Lower leg skin (tissue), 4 donors: Measurements from ENCODE around the gene SLC22A7. TPM values are rescaled to one million over a fixed set of nuclear protein-coding genes. Genes with fewer than 3 reads are reported as not detected.

Source experiments
- DNase-seq, 2 donors: peaks; one replicate each; pipeline ENCODE4 v3.0.0-alpha.2; 2019; ENCODE audit warnings: low spot score in 2 of 2
- H3K4me3 ChIP-seq: fragments of 200-600 bp; sonication (generic); 2 replicates; pipeline ENCODE4 v1.5.1; 2017; ENCODE audit warnings: mild to moderate bottlenecking, low read depth; ENCODE audit not compliant: poor library complexity, severe bottlenecking
- POLR2A ChIP-seq, 2 donors: fragments of 450-650 bp; IDR thresholded peaks; one replicate each; pipeline ENCODE4 v1.6.1; 2016 to 2017; ENCODE audit warnings: antibody characterized with exemption in 2 of 2, mild to moderate bottlenecking in 1 of 2, moderate library complexity in 1 of 2
- WGBS, 2 donors: methylation state at CpG; one replicate each; pipeline ENCODE4 v1.1.5; 2018; 5-methylcytosine and 5-hydroxymethylcytosine counted together
- intact Hi-C: fragments of 100-400 bp; cut with DNase I; formaldehyde crosslinking; loops from one replicate; pipeline ENCODE4 v1.15.0; 2023; ENCODE audit warnings: low total_unique reads
- total RNA-seq, 4 donors: library from RNA; depleted of rRNA; stranded (reverse); fragments of >200 nt; gene quantifications; one replicate each; pipeline ENCODE4 v1.1.0, GENCODE V29; 2016
- TF ChIP-seq, protein P1 (sequence below), 3 donors: fragments of 450-650 bp; IDR thresholded peaks; one replicate each; pipeline ENCODE4 v1.5.1; 2016; ENCODE audit warnings: antibody characterized with exemption in 3 of 3, mild to moderate bottlenecking in 3 of 3, moderate library complexity in 2 of 3

The SLC22A7 gene
- total RNA-seq, 4 donors from 2014 or later, result not detected

GRCh38 chr6:43263314-43264178 is 34.5 kb upstream of the SLC22A7 start:
- 49 to 54% methylated on average over 12 of the region's 12 CpGs for WGBS, 2 donors
- TF ChIP-seq POLR2A (IDR thresholded peaks at IDR 0.05), result no peak
- TF ChIP-seq, protein P1, sequence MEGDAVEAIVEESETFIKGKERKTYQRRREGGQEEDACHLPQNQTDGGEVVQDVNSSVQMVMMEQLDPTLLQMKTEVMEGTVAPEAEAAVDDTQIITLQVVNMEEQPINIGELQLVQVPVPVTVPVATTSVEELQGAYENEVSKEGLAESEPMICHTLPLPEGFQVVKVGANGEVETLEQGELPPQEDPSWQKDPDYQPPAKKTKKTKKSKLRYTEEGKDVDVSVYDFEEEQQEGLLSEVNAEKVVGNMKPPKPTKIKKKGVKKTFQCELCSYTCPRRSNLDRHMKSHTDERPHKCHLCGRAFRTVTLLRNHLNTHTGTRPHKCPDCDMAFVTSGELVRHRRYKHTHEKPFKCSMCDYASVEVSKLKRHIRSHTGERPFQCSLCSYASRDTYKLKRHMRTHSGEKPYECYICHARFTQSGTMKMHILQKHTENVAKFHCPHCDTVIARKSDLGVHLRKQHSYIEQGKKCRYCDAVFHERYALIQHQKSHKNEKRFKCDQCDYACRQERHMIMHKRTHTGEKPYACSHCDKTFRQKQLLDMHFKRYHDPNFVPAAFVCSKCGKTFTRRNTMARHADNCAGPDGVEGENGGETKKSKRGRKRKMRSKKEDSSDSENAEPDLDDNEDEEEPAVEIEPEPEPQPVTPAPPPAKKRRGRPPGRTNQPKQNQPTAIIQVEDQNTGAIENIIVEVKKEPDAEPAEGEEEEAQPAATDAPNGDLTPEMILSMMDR (IDR thresholded peaks at IDR 0.05), result no peak
- peak; percentile 48 to 92 for DNase-seq
- intact Hi-C loops, result loop anchor here (5.0 to 10.0 kb wide), 2 partner anchors 131 to 244 kb away; no protein-coding TSS in a partner anchor
- H3K4me3 ChIP-seq, result no peak overlapping the region

DNA sequence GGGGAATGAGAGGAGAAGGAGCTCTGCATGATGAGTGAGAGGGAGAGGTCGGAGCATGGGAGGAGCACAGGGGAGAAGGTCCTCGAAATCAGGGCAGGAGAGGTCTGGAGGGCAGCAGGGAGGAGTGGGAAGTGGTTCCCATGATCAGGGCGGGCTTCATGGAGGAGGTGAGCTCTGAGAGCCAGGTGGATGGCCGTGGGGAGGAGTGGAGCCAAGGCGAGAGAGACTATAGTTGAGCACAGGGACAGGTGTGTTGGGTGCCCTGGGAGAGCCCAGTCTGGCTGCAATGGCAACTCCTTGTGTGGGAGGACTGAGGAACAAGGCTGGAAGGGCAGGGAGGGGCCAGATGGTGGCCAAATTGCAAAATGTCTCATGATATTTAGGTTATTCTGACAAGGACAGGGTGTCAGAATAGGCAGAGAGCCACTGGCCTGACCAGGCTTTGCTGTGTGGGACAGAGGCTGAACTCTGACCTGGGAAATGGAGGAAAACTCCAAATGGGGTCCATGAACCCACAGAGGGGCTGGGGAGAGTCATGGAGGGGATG is 33.4 kb upstream of the SLC22A7 start:
- no peak for DNase-seq
- intact Hi-C loops, result loop anchor here (5.0 to 10.0 kb wide), 2 partner anchors 130 to 243 kb away; no protein-coding TSS in a partner anchor
- 84 to 87% methylated on average over 5 of the region's 5 CpGs for WGBS, 2 donors
- no peak overlapping the region for H3K4me3 ChIP-seq
- no peak for TF ChIP-seq POLR2A (IDR thresholded peaks at IDR 0.05)
- TF ChIP-seq, protein P1 (IDR thresholded peaks at IDR 0.05), result no peak

DNA sequence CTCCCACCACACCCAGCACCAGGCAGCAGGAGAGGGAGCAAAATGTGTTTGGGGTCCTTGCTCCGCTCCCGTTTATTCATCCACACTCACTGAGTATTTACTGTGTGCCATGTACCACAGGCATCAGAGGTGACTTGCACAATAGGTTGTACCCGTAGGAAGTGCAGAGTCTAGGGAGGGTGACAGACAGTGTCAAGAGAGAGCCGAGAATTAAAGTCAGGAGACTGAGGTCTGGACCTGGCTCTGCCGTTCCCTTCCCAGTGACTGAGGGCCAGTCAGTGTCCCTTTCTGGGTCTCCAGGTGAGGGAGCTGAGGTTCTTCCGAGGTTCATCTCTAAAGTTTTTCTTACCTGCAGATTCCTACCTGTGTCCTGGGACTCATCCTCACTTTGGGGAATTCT is 32.5 kb upstream of the SLC22A7 start:
- TF ChIP-seq, protein P1 (IDR thresholded peaks at IDR 0.05), result no peak
- TF ChIP-seq POLR2A (IDR thresholded peaks at IDR 0.05), result no peak
- 82 to 84% methylated on average over 6 of the region's 6 CpGs for WGBS, 2 donors
- DNase-seq, result no peak
- intact Hi-C loops, result loop anchor here (10.0 kb wide), 1 partner anchor 129 kb away; no protein-coding TSS in a partner anchor
- no peak overlapping the region for H3K4me3 ChIP-seq

DNA sequence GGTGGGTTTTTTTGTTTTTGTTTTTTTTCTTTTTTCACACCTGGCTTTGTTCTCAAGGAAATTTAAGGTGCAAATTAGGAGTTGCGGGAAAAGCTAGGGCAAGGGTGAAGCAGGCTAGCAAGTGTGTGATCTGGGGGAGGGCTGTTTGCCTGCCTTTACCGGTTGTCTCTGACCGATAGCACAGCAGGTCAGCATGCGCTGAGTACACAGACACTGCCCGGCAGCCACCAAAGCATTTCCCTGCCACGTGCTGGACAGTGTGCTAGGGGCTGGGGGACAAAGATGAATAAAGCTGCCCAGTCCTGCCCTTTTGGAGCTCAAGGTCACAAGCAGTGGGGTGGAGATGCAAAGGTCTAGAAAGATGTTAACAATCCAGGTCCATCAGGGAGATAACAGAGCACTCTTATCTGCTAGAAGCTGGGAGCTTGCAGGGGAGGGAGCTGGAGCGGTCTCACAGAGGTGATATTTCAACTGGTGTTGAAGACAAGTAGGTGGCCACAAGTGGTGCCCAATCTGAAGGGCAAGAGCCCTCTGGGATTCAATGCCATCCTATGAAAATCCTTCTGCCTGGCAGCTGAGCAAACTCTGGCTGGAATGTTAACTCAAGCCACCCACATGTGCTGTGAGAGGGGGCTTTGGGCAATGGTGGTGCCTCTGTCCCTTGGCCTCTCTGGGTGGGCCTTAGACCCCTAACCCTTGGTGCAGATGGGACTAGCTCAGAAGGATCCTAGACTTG is 30.3 kb upstream of the SLC22A7 start:
- TF ChIP-seq, protein P1 (IDR thresholded peaks at IDR 0.05), result peak in 1 of 3 donors; percentile 95
- TF ChIP-seq POLR2A (IDR thresholded peaks at IDR 0.05), result no peak
- no peak for DNase-seq

GRCh38 chr6:43268355-43268700 is 29.7 kb upstream of the SLC22A7 start:
- intact Hi-C loops, result loop anchor here (10.0 kb wide), 1 partner anchor 126 kb away; no protein-coding TSS in a partner anchor
- no peak for TF ChIP-seq POLR2A (IDR thresholded peaks at IDR 0.05)
- DNase-seq, result no peak
- WGBS, 2 donors, result 53 to 68% methylated on average over 3 of the region's 3 CpGs
- H3K4me3 ChIP-seq, result no peak overlapping the region

More for the DNA sequence above, 30.3 kb upstream of the SLC22A7 start:
- WGBS, 2 donors, result 84 to 91% methylated on average over 7 of the region's 7 CpGs
- intact Hi-C loops, result loop anchor here (10.0 kb wide), 1 partner anchor 127 kb away; no protein-coding TSS in a partner anchor
- H3K4me3 ChIP-seq, result no peak overlapping the region
